H1 (cell line): ENCODE measurements around the gene PC. TPM values are rescaled to one million over a fixed set of nuclear protein-coding genes. Genes with fewer than 3 reads are reported as not detected.

Experiments
- CTCF ChIA-PET: fragments of 300-600 bp; sonication (Branson Sonifier 250); formaldehyde crosslinking; loops from one replicate; lab custom pipeline; 2021; ENCODE audit not compliant: partially characterized antibody; lab: Charles Lee
- POLR2A ChIA-PET: fragments of 300-600 bp; sonication (Branson Sonifier 250); formaldehyde crosslinking; loops from one replicate; lab custom pipeline; 2021; ENCODE audit warnings: inconsistent platforms; ENCODE audit not compliant: partially characterized antibody; lab: Charles Lee
- DNase-seq, 2 experiments: peaks; one replicate each; pipeline versions ENCODE4 v3.0.0 to v3.0.0-alpha.2; 2010 to 2022; ENCODE audit warnings: low spot score in 2 of 2, low read depth in 1 of 2, mixed read lengths in 1 of 2
- FAIRE-seq: peaks from 2 replicates; lab custom pipeline; 2011; peaks lifted over from hg19 to GRCh38; lab: Jason Lieb, UNC
- H2AFZ ChIP-seq: 2 replicates; pipeline ENCODE4 v1.8.1; 2012; ENCODE audit warnings: low read length, inconsistent platforms
- H2AK5ac ChIP-seq: 2 replicates; pipeline ENCODE4 v1.6.1; 2013; ENCODE audit warnings: low read depth, low read length
- H2BK120ac ChIP-seq: replicated peaks from 2 replicates; pipeline ENCODE3; 2013; ENCODE audit warnings: low read depth, low read length, inconsistent platforms
- H2BK12ac ChIP-seq: 2 replicates; pipeline ENCODE4 v1.6.1; 2013; ENCODE audit warnings: low read depth, low read length
- H2BK15ac ChIP-seq: 2 replicates; pipeline ENCODE4 v1.6.1; 2013; ENCODE audit warnings: low read length
- H2BK20ac ChIP-seq: 2 replicates; pipeline ENCODE4 v1.6.1; 2013; ENCODE audit warnings: low read length
- H2BK5ac ChIP-seq: 2 replicates; pipeline ENCODE4 v1.6.1; 2013; ENCODE audit warnings: low read depth, low read length
- H3K14ac ChIP-seq: 2 replicates; pipeline ENCODE4 v1.6.1; 2013; ENCODE audit warnings: inconsistent platforms; ENCODE audit not compliant: insufficient read length
- H3K18ac ChIP-seq: 2 replicates; pipeline ENCODE4 v1.6.1; 2013; ENCODE audit warnings: low read length; ENCODE audit errors: extremely low read depth
- H3K23ac ChIP-seq: 2 replicates; pipeline ENCODE4 v1.6.1; 2013; ENCODE audit warnings: inconsistent platforms; ENCODE audit not compliant: insufficient read length
- H3K23me2 ChIP-seq: 2 replicates; pipeline ENCODE4 v1.6.1; 2013; ENCODE audit warnings: low read depth, low read length
- H3K27ac ChIP-seq: 2 replicates; pipeline ENCODE4 v1.6.1; 2011; ENCODE audit warnings: low read depth, low read length, inconsistent platforms
- H3K27me3 ChIP-seq, 4 experiments: replicated peaks in 1 of 4; 1 replicate in 1 of 4; 2 replicates in 3 of 4; pipeline versions ENCODE4 v1.6.1 to v1.8.1; 2011 to 2013; ENCODE audit warnings: low read length in 3 of 4, mild to moderate bottlenecking in 3 of 4, inconsistent platforms in 2 of 4, mixed read lengths in 2 of 4, moderate library complexity in 1 of 4; ENCODE audit not compliant: control insufficient read depth in 3 of 4, insufficient read depth in 3 of 4; ENCODE audit errors: extremely low read depth in 1 of 4
- H3K36me3 ChIP-seq, 4 experiments: 2 replicates each; pipeline versions ENCODE4 v1.6.1 to v1.8.1; 2011 to 2013; ENCODE audit warnings: mild to moderate bottlenecking in 4 of 4, low read length in 3 of 4, moderate library complexity in 2 of 4, control low read depth in 1 of 4, inconsistent platforms in 1 of 4; ENCODE audit not compliant: insufficient read depth in 4 of 4, control insufficient read depth in 2 of 4
- H3K4ac ChIP-seq: replicated peaks from 2 replicates; pipeline ENCODE3; 2013; ENCODE audit warnings: low read length, low read depth, mixed read lengths, inconsistent platforms; ENCODE audit not compliant: insufficient read length
- H3K4me1 ChIP-seq, 4 experiments: replicated peaks in 1 of 4; 1 replicate in 1 of 4; 2 replicates in 3 of 4; pipeline versions ENCODE4 v1.6.1 to v1.8.1; 2011 to 2013; ENCODE audit warnings: low read length in 3 of 4, inconsistent platforms in 2 of 4, mixed read lengths in 1 of 4; ENCODE audit not compliant: insufficient read depth in 4 of 4, control insufficient read depth in 3 of 4
- H3K4me2 ChIP-seq, 2 experiments: 2 replicates each; pipeline versions ENCODE4 v1.6.1 to v1.8.1; 2011 to 2013; ENCODE audit warnings: low read depth in 2 of 2, low read length in 2 of 2, control low read depth in 1 of 2, inconsistent platforms in 1 of 2, mild to moderate bottlenecking in 1 of 2; ENCODE audit not compliant: insufficient read depth in 1 of 2
- H3K4me3 ChIP-seq, 4 experiments: fragments of 200-600, 300-600 bp in 1 of 4; sonication (generic), shearing (Covaris generic), sonication (Bioruptor Twin) in 1 of 4; 2 replicates each; pipeline versions ENCODE4 v1.5.1 to v1.8.1; 2011 to 2016; ENCODE audit warnings: low read length in 4 of 4, low read depth in 3 of 4, control low read depth in 2 of 4, inconsistent platforms in 2 of 4, mild to moderate bottlenecking in 2 of 4, mixed read lengths in 1 of 4, moderate library complexity in 1 of 4; ENCODE audit not compliant: insufficient read depth in 2 of 4; ENCODE audit errors: extremely low read depth in 1 of 4
- H3K56ac ChIP-seq: replicated peaks from 2 replicates; pipeline ENCODE3; 2013; ENCODE audit warnings: low read depth, mild to moderate bottlenecking, mixed read lengths, low read length, inconsistent platforms; ENCODE audit not compliant: insufficient read length
- H3K79me1 ChIP-seq: 2 replicates; pipeline ENCODE4 v1.6.1; 2013; ENCODE audit warnings: low read depth, low read length, control low read depth
- H3K79me2 ChIP-seq, 2 experiments: 2 replicates each; pipeline versions ENCODE4 v1.6.1 to v1.8.1; 2012 to 2013; ENCODE audit warnings: low read length in 2 of 2, mild to moderate bottlenecking in 2 of 2, inconsistent platforms in 1 of 2; ENCODE audit not compliant: insufficient read depth in 2 of 2, control insufficient read depth in 1 of 2
- H3K9ac ChIP-seq, 4 experiments: replicated peaks in 1 of 4; 1 replicate in 1 of 4; 2 replicates in 3 of 4; pipeline versions ENCODE4 v1.6.1 to v1.8.1; 2011 to 2013; ENCODE audit warnings: low read depth in 3 of 4, low read length in 3 of 4, control low read depth in 2 of 4, mild to moderate bottlenecking in 2 of 4, moderate library complexity in 2 of 4, inconsistent platforms in 1 of 4; ENCODE audit errors: extremely low read depth in 1 of 4
- H3K9me3 ChIP-seq, 2 experiments: 2 replicates each; pipeline versions ENCODE4 v1.6.1 to v1.8.1; 2012 to 2013; ENCODE audit warnings: mild to moderate bottlenecking in 2 of 2, moderate library complexity in 2 of 2, control low read depth in 1 of 2, inconsistent platforms in 1 of 2, low read depth in 1 of 2, low read length in 1 of 2, mixed read lengths in 1 of 2; ENCODE audit not compliant: insufficient read depth in 2 of 2
- H4K20me1 ChIP-seq, 2 experiments: replicated peaks in 1 of 2; 2 replicates each; pipeline versions ENCODE3 to v1.8.1; 2011 to 2013; ENCODE audit warnings: inconsistent platforms in 2 of 2, low read length in 2 of 2, mild to moderate bottlenecking in 1 of 2; ENCODE audit not compliant: insufficient read depth in 2 of 2, control insufficient read depth in 1 of 2
- H4K5ac ChIP-seq: 2 replicates; pipeline ENCODE4 v1.6.1; 2013; ENCODE audit warnings: low read length, low read depth, mixed read lengths, inconsistent platforms; ENCODE audit not compliant: insufficient read length
- H4K8ac ChIP-seq: 2 replicates; pipeline ENCODE4 v1.8.0; 2013; ENCODE audit warnings: mild to moderate bottlenecking, moderate library complexity, low read length, inconsistent platforms; ENCODE audit not compliant: insufficient read depth; ENCODE audit errors: extremely low read depth
- H4K91ac ChIP-seq: replicated peaks from 2 replicates; pipeline ENCODE3; 2013; ENCODE audit warnings: low read length, mixed read lengths, inconsistent platforms; ENCODE audit not compliant: insufficient read length
- CREB1 ChIP-seq: IDR thresholded peaks from 2 replicates; pipeline ENCODE4 v1.6.1; 2012; ENCODE audit warnings: inconsistent platforms
- KDM5A ChIP-seq: fragments of 200-600 bp; IDR thresholded peaks from 2 replicates; pipeline ENCODE4 v1.7.1; 2012; ENCODE audit warnings: mild to moderate bottlenecking, low read length, inconsistent platforms, mixed read lengths
- MAX ChIP-seq: IDR thresholded peaks from 2 replicates; pipeline ENCODE4 v1.6.1; 2012; ENCODE audit warnings: inconsistent platforms
- YY1 ChIP-seq: IDR thresholded peaks from 2 replicates; pipeline ENCODE4 v1.6.1; 2011; ENCODE audit warnings: low read depth, mild to moderate bottlenecking, low read length
- WGBS, 2 experiments: shearing (Covaris generic) in 1 of 2; methylation state at CpG; one replicate each; pipeline versions ENCODE4 v1.1.6 to v1.1.7; 2013 to 2015; ENCODE audit warnings: low lambda C conversion rate in 2 of 2, mixed read lengths in 2 of 2, inconsistent platforms in 1 of 2, low coverage in 1 of 2, missing lambda C conversion rate in 1 of 2; ENCODE audit not compliant: insufficient replicate concordance in 2 of 2, insufficient coverage in 1 of 2, insufficient read length in 1 of 2; ENCODE audit errors: extremely low coverage in 1 of 2, missing lambda C conversion rate in 1 of 2; 5-methylcytosine and 5-hydroxymethylcytosine counted together
- polyA plus RNA-seq, 7 experiments: library from polyadenylated mRNA; depleted of rRNA in 3 of 7; stranded (reverse) in 5 of 7; unstranded in 2 of 7; fragments of >200 nt in 5 of 7; fragments of 200-250 nt in 2 of 7; gene quantifications; 1 replicate in 5 of 7; 2 replicates in 1 of 7; 4 replicates in 1 of 7; pipeline versions ENCODE4 v1.2.1 to v1.2.3, GENCODE V29; 2011 to 2013; ENCODE audit warnings: missing spikeins in 2 of 7, mixed read lengths in 2 of 7
- total RNA-seq: library from RNA; stranded (reverse); fragmentation: NEBNext Ultra II Directional; extraction: Animal tissue kit (Norgen Biotek cat#: 25700); gene quantifications from 2 replicates; pipeline ENCODE4 v1.2.1, GENCODE V29; 2021

Gene PC
- total and polyA plus RNA-seq, 2 of the 8 experiments (the other 6 are each of a cell fraction or from before 2014, with no cell fraction given), result 11.5 to 27.5 TPM

- no peak overlapping the region for H3K27ac ChIP-seq
- no peaks in the 10 kb centered on the region for H3K36me3 ChIP-seq
- H2AFZ ChIP-seq, result no peak overlapping the region
- no peaks in the 10 kb centered on the region for H3K4me1 ChIP-seq
- no peak overlapping the region for H3K4ac ChIP-seq
- H2BK20ac ChIP-seq, result no peak overlapping the region
- no peak overlapping the region for H4K91ac ChIP-seq
- H3K9me3 ChIP-seq, result no peaks in the 10 kb centered on the region
- H3K56ac ChIP-seq, result no peak overlapping the region
- no peak overlapping the region for H2BK15ac ChIP-seq
- H4K20me1 ChIP-seq, result no peaks in the 10 kb centered on the region
- no peak for FAIRE-seq
- no peak overlapping the region for H3K14ac ChIP-seq
- CTCF ChIA-PET, result interaction anchor here (1.3 to 2.0 kb wide), 5 partner anchors 11 to 54 kb away, joined by 3 to 7 read pairs (median 5); no protein-coding TSS in a partner anchor
- no peak overlapping the region for H4K5ac ChIP-seq
- POLR2A ChIA-PET, result interaction anchor here (0.6 kb wide), 1 partner anchor 21 kb away, joined by 3 read pairs; no protein-coding TSS in a partner anchor
- H4K8ac ChIP-seq, result no peak overlapping the region
- H3K23me2 ChIP-seq, result no peaks in the 10 kb centered on the region
- TF ChIP-seq CREB1 (no peak), KDM5A (no peak), YY1 (no peak), MAX (no peak)
- H2BK120ac ChIP-seq, result no peak overlapping the region
- no peaks in the 10 kb centered on the region for H3K27me3 ChIP-seq
- H3K79me1 ChIP-seq, result no peaks in the 10 kb centered on the region; the same call in 1 of the 2 replicates
- no peak overlapping the region for H2BK12ac ChIP-seq
- H3K4me3 ChIP-seq, result no peak overlapping the region
- no peak overlapping the region for H3K18ac ChIP-seq
- DNase-seq, result no peak
- no peak overlapping the region for H3K23ac ChIP-seq
- H2BK5ac ChIP-seq, result no peak overlapping the region
- H3K79me2 ChIP-seq, result no peaks in the 10 kb centered on the region
- H3K9ac ChIP-seq, result no peak overlapping the region
- H3K4me2 ChIP-seq, result no peak overlapping the region
- H2AK5ac ChIP-seq, result no peak overlapping the region
- 82% methylated on average over 2 of the region's 2 CpGs; no CpG with 5 or more reads in 1 of the 2 experiments for WGBS, 2 experiments
Observed at GRCh38 chr11:66936311-66936711, 21.9 kb downstream of the PC start.
